GM21447 (cell line): ENCODE results near the gene SFXN5.
"Not testable (repeated sequence)": the region's sequence is repeated elsewhere in the genome, so short reads cannot be mapped to it uniquely, and the experiment has no call there.

Experiments used
- ATAC-seq: cut with Tn5 transposase; IDR thresholded peaks from one replicate; pipeline ENCODE4 v1.9.1; 2021; ENCODE audit not compliant: unreplicated experiment

SFXN5 gene

GRCh38 chr2:73078457-73079411 is 7.2 kb upstream of the SFXN5 start:
- ATAC-seq = no peak

- no peak for ATAC-seq
Observed at GRCh38 chr2:73077424-73077795, 5.9 kb upstream of the SFXN5 start.

- no peak for ATAC-seq
Observed at GRCh38 chr2:73076701-73077423, 5.3 kb upstream of the SFXN5 start.

- ATAC-seq = no peak
Observed at GRCh38 chr2:73075477-73076373, 4.2 kb upstream of the SFXN5 start.

- no peak for ATAC-seq
Observed at GRCh38 chr2:73074110-73075069, 2.9 kb upstream of the SFXN5 start.

- ATAC-seq = no peak
Observed at GRCh38 chr2:73072416-73072815, 904 bp upstream of the SFXN5 start.

GRCh38 chr2:73072129-73072395 is 550 bp upstream of the SFXN5 start:
- ATAC-seq = peak; percentile 20

- peak; percentile 18 for ATAC-seq
Observed at GRCh38 chr2:73070643-73071359, 711 bp downstream of the SFXN5 start.

GRCh38 chr2:73069855-73070642 is 1.5 kb downstream of the SFXN5 start:
- ATAC-seq = no peak

GRCh38 chr2:73069041-73069854 is 2.3 kb downstream of the SFXN5 start:
- ATAC-seq = no peak

- no peak for ATAC-seq
Observed at GRCh38 chr2:73068147-73068546, 3.4 kb downstream of the SFXN5 start.

- ATAC-seq = no peak
Observed at GRCh38 chr2:73067043-73067442, 4.5 kb downstream of the SFXN5 start.

- not testable (repeated sequence) for ATAC-seq
Observed at GRCh38 chr2:73065070-73065469, 6.4 kb downstream of the SFXN5 start.

- no peak for ATAC-seq
Observed at GRCh38 chr2:73063909-73064875, 7.3 kb downstream of the SFXN5 start.

GRCh38 chr2:73063472-73063871 is 8.0 kb downstream of the SFXN5 start:
- ATAC-seq = no peak

- ATAC-seq = no peak
Observed at GRCh38 chr2:73059106-73059505, 12.4 kb downstream of the SFXN5 start.

- no peak for ATAC-seq
Observed at GRCh38 chr2:73054980-73055379, 16.5 kb downstream of the SFXN5 start.
